K562 (cell line): Measurements from ENCODE around the gene HAUS5. TPM values are rescaled to one million over a fixed set of nuclear protein-coding genes. Genes with fewer than 3 reads are reported as not detected.

ENCODE experiments used
- ADNP ChIP-seq: fragments of 200-800 bp; sonication (Bioruptor generic); IDR thresholded peaks from 2 replicates; pipeline ENCODE4 v1.6.1; 2016; ENCODE audit warnings: missing genetic modification characterization, missing compliant biosample characterization
- EGR1 ChIP-seq: fragments of 450-650 bp; conservative IDR thresholded peaks from 2 replicates; pipeline ENCODE4 v1.6.1; 2017; ENCODE audit warnings: mild to moderate bottlenecking
- GTF2E2 ChIP-seq: fragments of 200-800 bp; sonication (Bioruptor generic); IDR thresholded peaks from 2 replicates; pipeline ENCODE4 v1.6.1; 2016; ENCODE audit warnings: missing genetic modification characterization, missing compliant biosample characterization
- HMBOX1 ChIP-seq: sonication (generic); IDR thresholded peaks from 2 replicates; pipeline ENCODE4 v1.6.1; 2016
- MAFF ChIP-seq: IDR thresholded peaks from 2 replicates; pipeline ENCODE4 v1.6.1; 2012; ENCODE audit warnings: low read length, improper control_type of control experiment
- MTA2 ChIP-seq: fragments of 450-650 bp; IDR thresholded peaks from 2 replicates; pipeline ENCODE4 v1.6.1; 2016; ENCODE audit warnings: low read depth
- MYNN ChIP-seq, 2 experiments: sonication (generic); formaldehyde crosslinking in 1 of 2; IDR thresholded peaks; 2 replicates each; pipeline versions ENCODE4 v1.5.0 to v1.6.1; 2016 to 2020; ENCODE audit warnings: antibody characterized with exemption in 1 of 2, missing genetic modification reagents in 1 of 2
- NFE2L1 ChIP-seq: fragments of 450-650 bp; IDR thresholded peaks from 2 replicates; pipeline ENCODE4 v1.6.1; 2016; ENCODE audit warnings: missing genetic modification characterization, low read depth, mild to moderate bottlenecking, missing compliant biosample characterization, moderate library complexity, borderline replicate concordance
- NFYB ChIP-seq: IDR thresholded peaks from 2 replicates; pipeline ENCODE4 v1.6.1; 2011; ENCODE audit warnings: mild to moderate bottlenecking, moderate library complexity; ENCODE audit not compliant: insufficient read length; ENCODE audit errors: extremely low read depth
- RBFOX2 ChIP-seq: fragments of 200-400 bp; formaldehyde crosslinking; IDR thresholded peaks from 2 replicates; pipeline ENCODE4 v1.6.1; 2017; ENCODE audit warnings: low read depth, mild to moderate bottlenecking, low read length, moderate library complexity
- RBM25 ChIP-seq: fragments of 200-400 bp; formaldehyde crosslinking; IDR thresholded peaks from 2 replicates; pipeline ENCODE4 v1.6.1; 2018; ENCODE audit warnings: low read length, low read depth, moderate library complexity; ENCODE audit not compliant: severe bottlenecking
- RNF2 ChIP-seq: sonication (generic); IDR thresholded peaks from 2 replicates; pipeline ENCODE4 v1.6.1; 2016
- RREB1 ChIP-seq: fragments of 250-450 bp; sonication (Bioruptor Pico); IDR thresholded peaks from 2 replicates; pipeline ENCODE4 v1.4.0; 2020
- SMARCA5 ChIP-seq: fragments of 450-650 bp; IDR thresholded peaks from 2 replicates; pipeline ENCODE4 v1.6.1; 2016
- SNRNP70 ChIP-seq: fragments of 200-400 bp; formaldehyde crosslinking; optimal IDR thresholded peaks from 2 replicates; pipeline ENCODE3; 2017; ENCODE audit warnings: low read depth, low read length
- XRCC3 ChIP-seq: fragments of 450-650 bp; IDR thresholded peaks from 2 replicates; pipeline ENCODE4 v1.6.1; 2017; ENCODE audit warnings: mild to moderate bottlenecking, moderate library complexity
- ZNF184 ChIP-seq: sonication (generic); formaldehyde crosslinking; IDR thresholded peaks from 2 replicates; pipeline ENCODE4 v1.5.0; 2020; ENCODE audit warnings: missing genetic modification reagents
- ZNF41 ChIP-seq: fragments of 250-450 bp; sonication (Bioruptor Pico); conservative IDR thresholded peaks from 2 replicates; pipeline ENCODE4 v1.4.0; 2020; ENCODE audit warnings: mild to moderate bottlenecking
- ZZZ3 ChIP-seq: fragments of 450-650 bp; IDR thresholded peaks from 2 replicates; pipeline ENCODE4 v1.6.1; 2016; ENCODE audit warnings: antibody characterized with exemption, mild to moderate bottlenecking, moderate library complexity
- polyA plus RNA-seq, 8 experiments: library from polyadenylated mRNA; depleted of rRNA in 4 of 8; stranded (reverse) in 5 of 8; unstranded in 3 of 8; fragments of >200 nt; fragmentation: Nextera tagmentation in 2 of 8; fragmentation: Illumina TruSeq in 1 of 8; extraction: Ambion mirVana in 2 of 8; extraction: Trizol in 1 of 8; gene quantifications; 2 replicates each; pipeline versions ENCODE4 v1.2.1 to v1.2.3, GENCODE V29; 2011 to 2014; ENCODE audit warnings: inconsistent platforms in 1 of 8, missing spikeins in 1 of 8
- total RNA-seq, 7 experiments: library from RNA; depleted of rRNA in 6 of 7; stranded (reverse); fragments of >200 nt in 6 of 7; fragmentation: Illumina TruSeq in 2 of 7; extraction: Trizol in 2 of 7; gene quantifications; 2 replicates each; pipeline versions ENCODE4 v1.2.1 to v1.2.3, GENCODE V29; 2011 to 2021; ENCODE audit warnings: low replicate concordance in 1 of 7
- TF ChIP-seq, protein P1 (sequence below): sonication (generic); formaldehyde crosslinking; IDR thresholded peaks from 2 replicates; pipeline ENCODE4 v1.8.1; 2023; ENCODE audit warnings: mild to moderate bottlenecking, missing genetic modification reagents

Gene HAUS5
- total and polyA plus RNA-seq, 9 of the 15 experiments (the other 6 are each of a cell fraction or from before 2014, with no cell fraction given) = 3.5 to 41.3 (median 14.2) TPM

GRCh38 chr19:35643255-35644205, 31.0 kb downstream of the HAUS5 start (continued):
- TF ChIP-seq HMBOX1 (no peak), MYNN (IDR thresholded peaks at IDR 0.05) (peak; percentile 53; the same call in 1 of the 2 replicates), MYNN (CRISPR knock-in tag; IDR thresholded peaks at IDR 0.05) (no peak), RBM25 (no peak), EGR1 (peak; percentile 76), NFE2L1 (no peak), ZZZ3 (no peak), SMARCA5 (no peak), MTA2 (no peak), ZNF184 (no peak), RREB1 (CRISPR knock-in tag) (no peak), MAFF (no peak; the same call in 1 of the 2 replicates), SNRNP70 (no peak), GTF2E2 (tag) (no peak), XRCC3 (no peak), RBFOX2 (peak; percentile 98), RNF2 (peak; percentile 79), NFYB (no peak), ADNP (tag) (no peak), ZNF41 (CRISPR knock-in tag) (no peak)
- TF ChIP-seq, protein P1, sequence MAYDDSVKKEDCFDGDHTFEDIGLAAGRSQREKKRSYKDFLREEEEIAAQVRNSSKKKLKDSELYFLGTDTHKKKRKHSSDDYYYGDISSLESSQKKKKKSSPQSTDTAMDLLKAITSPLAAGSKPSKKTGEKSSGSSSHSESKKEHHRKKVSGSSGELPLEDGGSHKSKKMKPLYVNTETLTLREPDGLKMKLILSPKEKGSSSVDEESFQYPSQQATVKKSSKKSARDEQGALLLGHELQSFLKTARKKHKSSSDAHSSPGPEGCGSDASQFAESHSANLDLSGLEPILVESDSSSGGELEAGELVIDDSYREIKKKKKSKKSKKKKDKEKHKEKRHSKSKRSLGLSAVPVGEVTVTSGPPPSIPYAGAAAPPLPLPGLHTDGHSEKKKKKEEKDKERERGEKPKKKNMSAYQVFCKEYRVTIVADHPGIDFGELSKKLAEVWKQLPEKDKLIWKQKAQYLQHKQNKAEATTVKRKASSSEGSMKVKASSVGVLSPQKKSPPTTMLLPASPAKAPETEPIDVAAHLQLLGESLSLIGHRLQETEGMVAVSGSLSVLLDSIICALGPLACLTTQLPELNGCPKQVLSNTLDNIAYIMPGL (CRISPR knock-in tag) = 0 out of 2 replicates have a peak, but pooled peaks have one; percentile 79
